GM12801 (cell line): ENCODE measurements around the gene MMP24.

ENCODE experiments used
- CTCF ChIP-seq: IDR thresholded peaks from one replicate; pipeline ENCODE4 v1.5.1; 2011; ENCODE audit warnings: control low read depth; ENCODE audit not compliant: insufficient read length; ENCODE audit errors: extremely low read depth

The MMP24 gene

GRCh38 chr20:35293303-35294292 is 67.1 kb downstream of the MMP24 start:
- no peak for TF ChIP-seq CTCF

GRCh38 chr20:35294293-35294685 is 67.8 kb downstream of the MMP24 start:
- no peak for TF ChIP-seq CTCF

GRCh38 chr20:35295058-35295457 is 68.6 kb downstream of the MMP24 start:
- TF ChIP-seq CTCF: no peak

- TF ChIP-seq CTCF: no peak
These were observed 69.2 kb downstream of the MMP24 start for GRCh38 chr20:35295674-35296073.

GRCh38 chr20:35296101-35296554 is 69.6 kb downstream of the MMP24 start:
- TF ChIP-seq CTCF: no peak

- no peak for TF ChIP-seq CTCF
These were observed 70.7 kb downstream of the MMP24 start for GRCh38 chr20:35297155-35297554.

GRCh38 chr20:35297740-35298139 is 71.2 kb downstream of the MMP24 start:
- no peak for TF ChIP-seq CTCF
